Ovary (tissue), 9 donors: Measurements from ENCODE around the gene TNS1. TPM values are rescaled to one million over a fixed set of nuclear protein-coding genes. Genes with fewer than 3 reads are reported as not detected.

Source experiments
- DNase-seq, 5 donors: peaks; one replicate each; pipeline ENCODE4 v3.0.0-alpha.2; 2019 to 2020
- H3K27ac ChIP-seq, 2 donors: fragments of 200-600 bp; one replicate each; pipeline versions ENCODE4 v1.5.1 to v1.8.0; 2019 to 2022
- H3K27me3 ChIP-seq: fragments of 200-600 bp; one replicate; pipeline ENCODE4 v1.8.0; 2022
- H3K36me3 ChIP-seq: fragments of 200-600 bp; sonication (generic); one replicate; pipeline ENCODE4 v1.5.1; 2019
- H3K4me1 ChIP-seq: one replicate; pipeline ENCODE4 v1.8.1; 2013; ENCODE audit warnings: mild to moderate bottlenecking, moderate library complexity; ENCODE audit not compliant: insufficient read depth
- H3K4me3 ChIP-seq: fragments of 200-600 bp; sonication (generic); one replicate; pipeline ENCODE4 v1.5.1; 2017
- H3K9me3 ChIP-seq, 2 donors: fragments of 200-600 bp in 1 of 2; sonication (generic) in 1 of 2; one replicate each; pipeline versions ENCODE4 v1.5.1 to v1.8.1; 2013 to 2019; ENCODE audit warnings: mild to moderate bottlenecking in 1 of 2, moderate library complexity in 1 of 2
- CTCF ChIP-seq, 3 donors: fragments of 450-650 bp in 2 of 3; fragments of 200-600 bp in 1 of 3; IDR thresholded peaks; one replicate each; pipeline versions ENCODE4 v1.5.1 to v1.8.0; 2016 to 2022; ENCODE audit warnings: antibody characterized with exemption in 3 of 3, mild to moderate bottlenecking in 1 of 3
- EP300 ChIP-seq: sonication (generic); formaldehyde crosslinking; IDR thresholded peaks from one replicate; pipeline ENCODE4 v1.6.1; 2017; ENCODE audit warnings: antibody characterized with exemption
- POLR2A ChIP-seq: fragments of 450-650 bp; IDR thresholded peaks from one replicate; pipeline ENCODE4 v1.6.1; 2017; ENCODE audit warnings: antibody characterized with exemption, mild to moderate bottlenecking, moderate library complexity
- WGBS, 3 donors: extraction: QIAGEN DNeasy Blood & Tissue Kit in 1 of 3; methylation state at CpG; one replicate each; pipeline versions ENCODE4 v1.1.5 to v1.1.7; 2013 to 2017; 5-methylcytosine and 5-hydroxymethylcytosine counted together
- intact Hi-C, 4 donors: fragments of 100-400 bp; cut with DNase I; formaldehyde crosslinking; loops; one replicate each; pipeline versions ENCODE4 v1.11.0 to v1.15.1; 2022 to 2023
- polyA plus RNA-seq, 2 donors: library from polyadenylated mRNA; stranded (reverse); fragments of 200-250 nt in 1 of 2; fragments of 350-450 nt in 1 of 2; fragmentation: Illumina TruSeq in 1 of 2; extraction: RNeasy Lipid Tissue Mini Kit (QIAGEN cat#74804) in 1 of 2; gene quantifications; one replicate each; pipeline ENCODE4 v1.2.3, GENCODE V29; 2013 to 2014
- total RNA-seq, 7 donors: library from RNA; depleted of rRNA in 2 of 7; stranded (reverse); fragments of >200 nt in 2 of 7; fragmentation: NEBNext Ultra II Directional in 3 of 7; extraction: Animal tissue kit (Norgen Biotek cat#: 25700) in 3 of 7; gene quantifications; one replicate each; pipeline versions ENCODE4 v1.1.0 to v1.2.4, GENCODE V29; 2016 to 2023
- donor health status: DM: no; HTN: no; CAD: no; lungs with moderate emphysema.
- donor health status: DM: no; HTN: no; CAD: no.
- donor health status: Bipolar disorder and iron deficiency.
- donor health status: DM: yes; HTN: yes; CAD: no.
- donor health status: DM: no; HTN: no; CAD: no.
- donor health status: DM: yes; HTN: yes; CAD: no.

TNS1 gene
- total and polyA plus RNA-seq, 9 donors: 140 to 568 (median 356) TPM

DNA sequence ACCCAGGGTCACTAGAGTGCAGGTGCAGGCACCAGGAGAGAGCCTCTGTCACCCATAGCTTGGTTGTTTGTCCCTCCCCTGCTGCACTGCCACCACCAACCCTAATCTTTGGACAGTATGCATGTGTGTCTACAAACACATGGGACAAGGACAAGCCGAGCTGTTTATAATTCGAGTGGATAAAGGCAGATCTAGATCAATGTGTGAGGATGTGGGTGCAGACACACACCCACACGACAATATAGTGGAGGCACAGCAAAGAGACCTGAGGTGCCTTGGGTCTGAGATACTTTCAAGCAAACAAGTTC is 199.2 kb downstream of the TNS1 start:
- Histone ChIP-seq H3K9me3 (no peaks in the 10 kb centered on the region), H3K4me3 (no peak overlapping the region), H3K4me1 (peaks cover 51% of the 10 kb centered on the region), H3K27me3 (no peaks in the 10 kb centered on the region), H3K27ac (no peak overlapping the region), H3K36me3 (no peaks in the 10 kb centered on the region)
- 72 to 77% (median 77%) methylated on average over 3 of the region's 3 CpGs for WGBS, 3 donors
- TF ChIP-seq POLR2A (no peak), EP300 (no peak), CTCF (IDR thresholded peaks at IDR 0.05) (no peak)
- intact Hi-C loops: loop anchor here (5.0 to 10.0 kb wide), 3 partner anchors 34 to 84 kb away; no protein-coding TSS in a partner anchor
- peak in 1 of 5 donors; percentile 19 for DNase-seq

- DNase-seq: peak in 4 of 5 donors; percentile 15 to 27 (median 18)
- no peak overlapping the region for H3K27ac ChIP-seq
- no peaks in the 10 kb centered on the region for H3K27me3 ChIP-seq
- TF ChIP-seq POLR2A (no peak), CTCF (IDR thresholded peaks at IDR 0.05) (no peak), EP300 (no peak)
- no peaks in the 10 kb centered on the region for H3K9me3 ChIP-seq
- H3K4me1 ChIP-seq: peaks cover 45% of the 10 kb centered on the region
- intact Hi-C loops: loop anchor here (5.0 to 10.0 kb wide), 3 partner anchors 34 to 84 kb away; no protein-coding TSS in a partner anchor
- no peak overlapping the region for H3K4me3 ChIP-seq
- 83 to 90% (median 84%) methylated on average over 7 of the region's 7 CpGs for WGBS, 3 donors
- H3K36me3 ChIP-seq: no peaks in the 10 kb centered on the region
These were observed 199.7 kb downstream of the TNS1 start for GRCh38 chr2:217802876-217803652.

DNA sequence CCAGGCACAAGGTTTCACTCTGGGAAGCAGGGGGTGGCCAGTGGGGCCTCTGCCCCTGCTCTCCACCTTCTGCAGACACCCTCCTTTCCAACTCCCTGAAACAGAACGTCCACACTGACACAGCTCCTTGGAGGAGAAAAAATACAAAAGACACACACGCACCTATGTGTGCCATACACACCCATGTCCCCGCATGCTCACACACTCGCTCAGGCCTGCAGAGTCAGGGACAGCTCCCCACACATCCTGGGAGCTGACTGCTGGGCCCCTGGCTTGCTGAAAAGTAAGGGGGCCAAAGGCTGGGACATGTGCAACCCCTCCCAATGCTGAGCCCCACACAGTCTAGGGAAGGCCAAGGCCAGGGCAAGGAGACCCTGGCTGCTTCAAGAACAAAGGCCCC is 200.5 kb downstream of the TNS1 start:
- Histone ChIP-seq H3K27me3 (no peaks in the 10 kb centered on the region), H3K9me3 (no peaks in the 10 kb centered on the region), H3K4me1 (peaks cover 42% of the 10 kb centered on the region), H3K4me3 (no peak overlapping the region), H3K27ac (peak overlapping the region in 1 of 2 donors; percentile 16), H3K36me3 (no peaks in the 10 kb centered on the region)
- intact Hi-C loops: loop anchor here (5.0 to 10.0 kb wide), 3 partner anchors 35 to 85 kb away; no protein-coding TSS in a partner anchor
- 58 to 67% (median 65%) methylated on average over 4 of the region's 4 CpGs for WGBS, 3 donors
- TF ChIP-seq CTCF (IDR thresholded peaks at IDR 0.05) (no peak), EP300 (no peak), POLR2A (no peak)
- DNase-seq: peak in 4 of 5 donors; percentile 13 to 36 (median 22)

GRCh38 chr2:217801711-217802110 is 201.1 kb downstream of the TNS1 start:
- TF ChIP-seq POLR2A (no peak), CTCF (IDR thresholded peaks at IDR 0.05) (no peak), EP300 (no peak)
- intact Hi-C loops: loop anchor here (5.0 to 10.0 kb wide), 3 partner anchors 36 to 86 kb away; no protein-coding TSS in a partner anchor
- Histone ChIP-seq H3K36me3 (no peaks in the 10 kb centered on the region), H3K9me3 (no peaks in the 10 kb centered on the region), H3K4me3 (no peak overlapping the region), H3K27ac (peak overlapping the region in 1 of 2 donors; percentile 16), H3K27me3 (no peaks in the 10 kb centered on the region), H3K4me1 (peaks cover 42% of the 10 kb centered on the region)
- peak in 4 of 5 donors; percentile 33 to 53 (median 40) for DNase-seq
- WGBS, 3 donors: 18 to 34% (median 21%) methylated on average over 8 of the region's 8 CpGs
